ENCODE measurements around the gene IQSEC1. TPM values are rescaled to one million over a fixed set of nuclear protein-coding genes. Genes with fewer than 3 reads are reported as not detected.
A peak's percentile ranks its signal among the peaks of the same experiment; 100 is the strongest.

Gene IQSEC1
- total and polyA plus RNA-seq, 10 of the 15 experiments (the other 5 are each of a cell fraction or from before 2014, with no cell fraction given): 0.92 to 55.2 (median 8.5) TPM

GRCh38 chr3:12882336-12883310, 190.6 kb downstream of the IQSEC1 start:
- in situ Hi-C loops (cut with MboI) (no loop called here), intact Hi-C loops (cut with micrococcal nuclease; ENCODE audit: unreplicated experiment) (no loop called here)
- no TSS peak for BruUV-seq (replicated peaks)
- ChIA-PET RAD21 (ENCODE audit: unreplicated experiment) (no interaction called here), SMC1A (ENCODE audit: uncharacterized antibody, unreplicated experiment) (no interaction called here), CTCF (interaction anchor here (0.5 to 14.3 kb wide), 4 partner anchors 9 to 805 kb away, joined by 3 to 271 read pairs (median 4); partner anchors contain the start of gene RPL32), POLR2A (no interaction called here)
- ATAC-seq (no peak), DNase-seq (ENCODE audit: low read depth, low spot score) (no peak), FAIRE-seq (no peak)
- no peak overlapping the region for H2AFZ ChIP-seq (ENCODE audit: control insufficient read depth, low read depth, low read length)
- no peak overlapping the region for H3K4me3 ChIP-seq
- WGBS (ENCODE audit: insufficient coverage, insufficient replicate concordance, low lambda C conversion rate, missing lambda C conversion rate): 92% methylated on average over 56 of the region's 62 CpGs
- H3K9ac ChIP-seq (ENCODE audit: control insufficient read depth, insufficient read depth, low read length): no peak overlapping the region
- H3K79me2 ChIP-seq (ENCODE audit: control insufficient read depth, insufficient read depth, low read length): no peaks in the 10 kb centered on the region
- H3K4me1 ChIP-seq (ENCODE audit: control insufficient read depth, insufficient read depth, low read length): peaks cover 36% of the 10 kb centered on the region
- H4K20me1 ChIP-seq (ENCODE audit: control insufficient read depth, insufficient read depth): no peaks in the 10 kb centered on the region
- H3K36me3 ChIP-seq (ENCODE audit: control insufficient read depth in 2 of 2, insufficient read depth in 2 of 2, low read length in 1 of 2): no peaks in the 10 kb centered on the region
- no peaks in the 10 kb centered on the region; the same call in 2 of the 3 replicates for H3K9me3 ChIP-seq (replicated peaks; ENCODE audit: control insufficient read depth, insufficient read depth, low read length)
- H3K27ac ChIP-seq (ENCODE audit: control insufficient read depth, insufficient read depth): 0 out of 2 replicates have a peak overlapping the region, but pooled peaks have one; percentile 50
- H3K4me2 ChIP-seq (ENCODE audit: control insufficient read depth, insufficient read depth): peak overlapping the region; percentile 44; the same call in 1 of the 2 replicates
- H3K27me3 ChIP-seq (replicated peaks in 1 of 2; ENCODE audit: control insufficient read depth in 2 of 2, insufficient read depth in 2 of 2, low read length in 1 of 2): no peaks in the 10 kb centered on the region
- TF ChIP-seq HSF1 (IDR thresholded peaks at IDR 0.05; ENCODE audit: low read depth, low read length) (no peak), POU2F2 (IDR thresholded peaks at IDR 0.05; ENCODE audit: borderline replicate concordance, low read depth, low read length) (no peak), NFIC (IDR thresholded peaks at IDR 0.05; ENCODE audit: low read depth, low read length) (no peak), E4F1 (IDR thresholded peaks at IDR 0.05; ENCODE audit: borderline replicate concordance, partially characterized antibody) (no peak), SREBF1 (IDR thresholded peaks at IDR 0.05; ENCODE audit: low read length) (no peak), EED (IDR thresholded peaks at IDR 0.05; ENCODE audit: low read depth) (no peak), TCF7 (IDR thresholded peaks at IDR 0.05; ENCODE audit: borderline replicate concordance) (no peak), MTA3 (IDR thresholded peaks at IDR 0.05; ENCODE audit: borderline replicate concordance, low read length) (no peak)
- TF ChIP-seq, protein P1, sequence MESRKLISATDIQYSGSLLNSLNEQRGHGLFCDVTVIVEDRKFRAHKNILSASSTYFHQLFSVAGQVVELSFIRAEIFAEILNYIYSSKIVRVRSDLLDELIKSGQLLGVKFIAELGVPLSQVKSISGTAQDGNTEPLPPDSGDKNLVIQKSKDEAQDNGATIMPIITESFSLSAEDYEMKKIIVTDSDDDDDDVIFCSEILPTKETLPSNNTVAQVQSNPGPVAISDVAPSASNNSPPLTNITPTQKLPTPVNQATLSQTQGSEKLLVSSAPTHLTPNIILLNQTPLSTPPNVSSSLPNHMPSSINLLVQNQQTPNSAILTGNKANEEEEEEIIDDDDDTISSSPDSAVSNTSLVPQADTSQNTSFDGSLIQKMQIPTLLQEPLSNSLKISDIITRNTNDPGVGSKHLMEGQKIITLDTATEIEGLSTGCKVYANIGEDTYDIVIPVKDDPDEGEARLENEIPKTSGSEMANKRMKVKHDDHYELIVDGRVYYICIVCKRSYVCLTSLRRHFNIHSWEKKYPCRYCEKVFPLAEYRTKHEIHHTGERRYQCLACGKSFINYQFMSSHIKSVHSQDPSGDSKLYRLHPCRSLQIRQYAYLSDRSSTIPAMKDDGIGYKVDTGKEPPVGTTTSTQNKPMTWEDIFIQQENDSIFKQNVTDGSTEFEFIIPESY (IDR thresholded peaks at IDR 0.05): no peak
- TF ChIP-seq, protein P2, sequence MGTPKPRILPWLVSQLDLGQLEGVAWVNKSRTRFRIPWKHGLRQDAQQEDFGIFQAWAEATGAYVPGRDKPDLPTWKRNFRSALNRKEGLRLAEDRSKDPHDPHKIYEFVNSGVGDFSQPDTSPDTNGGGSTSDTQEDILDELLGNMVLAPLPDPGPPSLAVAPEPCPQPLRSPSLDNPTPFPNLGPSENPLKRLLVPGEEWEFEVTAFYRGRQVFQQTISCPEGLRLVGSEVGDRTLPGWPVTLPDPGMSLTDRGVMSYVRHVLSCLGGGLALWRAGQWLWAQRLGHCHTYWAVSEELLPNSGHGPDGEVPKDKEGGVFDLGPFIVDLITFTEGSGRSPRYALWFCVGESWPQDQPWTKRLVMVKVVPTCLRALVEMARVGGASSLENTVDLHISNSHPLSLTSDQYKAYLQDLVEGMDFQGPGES (IDR thresholded peaks at IDR 0.05): no peak
- TF ChIP-seq, protein P3, sequence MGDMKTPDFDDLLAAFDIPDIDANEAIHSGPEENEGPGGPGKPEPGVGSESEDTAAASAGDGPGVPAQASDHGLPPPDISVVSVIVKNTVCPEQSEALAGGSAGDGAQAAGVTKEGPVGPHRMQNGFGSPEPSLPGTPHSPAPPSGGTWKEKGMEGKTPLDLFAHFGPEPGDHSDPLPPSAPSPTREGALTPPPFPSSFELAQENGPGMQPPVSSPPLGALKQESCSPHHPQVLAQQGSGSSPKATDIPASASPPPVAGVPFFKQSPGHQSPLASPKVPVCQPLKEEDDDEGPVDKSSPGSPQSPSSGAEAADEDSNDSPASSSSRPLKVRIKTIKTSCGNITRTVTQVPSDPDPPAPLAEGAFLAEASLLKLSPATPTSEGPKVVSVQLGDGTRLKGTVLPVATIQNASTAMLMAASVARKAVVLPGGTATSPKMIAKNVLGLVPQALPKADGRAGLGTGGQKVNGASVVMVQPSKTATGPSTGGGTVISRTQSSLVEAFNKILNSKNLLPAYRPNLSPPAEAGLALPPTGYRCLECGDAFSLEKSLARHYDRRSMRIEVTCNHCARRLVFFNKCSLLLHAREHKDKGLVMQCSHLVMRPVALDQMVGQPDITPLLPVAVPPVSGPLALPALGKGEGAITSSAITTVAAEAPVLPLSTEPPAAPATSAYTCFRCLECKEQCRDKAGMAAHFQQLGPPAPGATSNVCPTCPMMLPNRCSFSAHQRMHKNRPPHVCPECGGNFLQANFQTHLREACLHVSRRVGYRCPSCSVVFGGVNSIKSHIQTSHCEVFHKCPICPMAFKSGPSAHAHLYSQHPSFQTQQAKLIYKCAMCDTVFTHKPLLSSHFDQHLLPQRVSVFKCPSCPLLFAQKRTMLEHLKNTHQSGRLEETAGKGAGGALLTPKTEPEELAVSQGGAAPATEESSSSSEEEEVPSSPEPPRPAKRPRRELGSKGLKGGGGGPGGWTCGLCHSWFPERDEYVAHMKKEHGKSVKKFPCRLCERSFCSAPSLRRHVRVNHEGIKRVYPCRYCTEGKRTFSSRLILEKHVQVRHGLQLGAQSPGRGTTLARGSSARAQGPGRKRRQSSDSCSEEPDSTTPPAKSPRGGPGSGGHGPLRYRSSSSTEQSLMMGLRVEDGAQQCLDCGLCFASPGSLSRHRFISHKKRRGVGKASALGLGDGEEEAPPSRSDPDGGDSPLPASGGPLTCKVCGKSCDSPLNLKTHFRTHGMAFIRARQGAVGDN (IDR thresholded peaks at IDR 0.05): no peak

All from GM12878 (cell line).